ENCODE data around the gene LAMTOR4. TPM values are rescaled to one million over a fixed set of nuclear protein-coding genes. Genes with fewer than 3 reads are reported as not detected.

The LAMTOR4 gene
- total RNA-seq, 1 experiment from 2014 or later = 224 TPM

- H3K4me3 ChIP-seq (ENCODE audit: low read depth in 2 of 2, low read length in 2 of 2) = no peak overlapping the region
- peaks cover 4% of the 10 kb centered on the region for H3K4me1 ChIP-seq (ENCODE audit: control insufficient read depth, insufficient read depth, low read length)
- H3K36me3 ChIP-seq (ENCODE audit: control insufficient read depth, insufficient read depth, low read length) = no peaks in the 10 kb centered on the region
- in situ Hi-C loops (cut with HindIII; ENCODE audit: low pct_unique_long_range_greater_than_20kb, low sequenced_read_pairs) = no loop called here
- no peaks in the 10 kb centered on the region for H3K27me3 ChIP-seq (ENCODE audit: control insufficient read depth, insufficient read depth, low read length)
- no TSS peak for BruUV-seq (replicated peaks)
- POLR2A ChIA-PET = no interaction called here
- TF ChIP-seq REST (IDR thresholded peaks at IDR 0.05; ENCODE audit: insufficient read depth in 1 of 2, low read depth in 2 of 2, low read length in 1 of 2) = no peak
- no peak for TF ChIP-seq SIN3A (IDR thresholded peaks at IDR 0.05; ENCODE audit: borderline replicate concordance, insufficient read depth, low read depth, low read length)
- no peak for TF ChIP-seq POLR2AphosphoS5 (IDR thresholded peaks at IDR 0.05; ENCODE audit: low read depth, low read length)
- TF ChIP-seq CTCF (IDR thresholded peaks at IDR 0.05) = no peak
- no peak for TF ChIP-seq TCF7L2 (IDR thresholded peaks at IDR 0.05; ENCODE audit: low read depth, low read length)
- CTCF ChIA-PET = interaction anchor here (0.7 kb wide), 1 partner anchor 17 kb away, joined by 5 read pairs; no protein-coding TSS in a partner anchor
- DNase-seq (ENCODE audit: low read depth, low spot score) (no peak), ATAC-seq (no peak)
- H3K9me3 ChIP-seq (ENCODE audit: control insufficient read depth, insufficient read depth, low read depth, low read length) = no peaks in the 10 kb centered on the region
- H3K27ac ChIP-seq (ENCODE audit: low read length) = no peak overlapping the region
- intact Hi-C loops (cut with micrococcal nuclease; ENCODE audit: unreplicated experiment) = no loop called here
Observed at GRCh38 chr7:100163006-100163531, 14.4 kb downstream of the LAMTOR4 start.

GRCh38 chr7:100163871-100164270, 15.2 kb downstream of the LAMTOR4 start:
- Histone ChIP-seq H3K27ac (ENCODE audit: low read length) (no peak overlapping the region), H3K4me3 (ENCODE audit: low read depth in 2 of 2, low read length in 2 of 2) (no peak overlapping the region), H3K9me3 (ENCODE audit: control insufficient read depth, insufficient read depth, low read depth, low read length) (no peaks in the 10 kb centered on the region), H3K27me3 (ENCODE audit: control insufficient read depth, insufficient read depth, low read length) (no peaks in the 10 kb centered on the region), H3K4me1 (ENCODE audit: control insufficient read depth, insufficient read depth, low read length) (peaks cover 7% of the 10 kb centered on the region), H3K36me3 (ENCODE audit: control insufficient read depth, insufficient read depth, low read length) (no peaks in the 10 kb centered on the region)
- intact Hi-C loops (cut with micrococcal nuclease; ENCODE audit: unreplicated experiment) (no loop called here), in situ Hi-C loops (cut with HindIII; ENCODE audit: low pct_unique_long_range_greater_than_20kb, low sequenced_read_pairs) (no loop called here)
- ATAC-seq (no peak), DNase-seq (ENCODE audit: low read depth, low spot score) (no peak)
- CTCF ChIA-PET = interaction anchor here (0.7 kb wide), 1 partner anchor 16 kb away, joined by 5 read pairs; no protein-coding TSS in a partner anchor
- POLR2A ChIA-PET = no interaction called here
- no TSS peak for BruUV-seq (replicated peaks)
- TF ChIP-seq REST (IDR thresholded peaks at IDR 0.05; ENCODE audit: insufficient read depth in 1 of 2, low read depth in 2 of 2, low read length in 1 of 2) = no peak
- no peak for TF ChIP-seq POLR2AphosphoS5 (IDR thresholded peaks at IDR 0.05; ENCODE audit: low read depth, low read length)
- no peak for TF ChIP-seq CTCF (IDR thresholded peaks at IDR 0.05)
- no peak for TF ChIP-seq SIN3A (IDR thresholded peaks at IDR 0.05; ENCODE audit: borderline replicate concordance, insufficient read depth, low read depth, low read length)
- no peak for TF ChIP-seq TCF7L2 (IDR thresholded peaks at IDR 0.05; ENCODE audit: low read depth, low read length)
